Caco-2 (cell line): ENCODE measurements around the gene LCLAT1. TPM values are rescaled to one million over a fixed set of nuclear protein-coding genes. Genes with fewer than 3 reads are reported as not detected.

ENCODE experiments used
- BruUV-seq: library from RNA; stranded (reverse); fragments of 400-500 nt; replicated peaks from 2 replicates; lab custom pipeline; 2021; lab: Mats Ljungman, UMichigan
- CTCF ChIA-PET: fragments of 300-600 bp; sonication (Branson Sonifier 250); formaldehyde crosslinking; loops from one replicate; lab custom pipeline; 2022; ENCODE audit warnings: antibody characterized with exemption; lab: Charles Lee
- POLR2A ChIA-PET: fragments of 300-600 bp; sonication (Branson Sonifier 250); formaldehyde crosslinking; loops from one replicate; lab custom pipeline; 2022; ENCODE audit warnings: antibody characterized with exemption; lab: Charles Lee
- DNase-seq, 2 experiments: peaks; one replicate each; pipeline versions ENCODE4 v3.0.0 to v3.0.0-alpha.2; 2020 to 2022
- H3K27me3 ChIP-seq: replicated peaks from 2 replicates; pipeline ENCODE4 v1.6.0; 2011; ENCODE audit warnings: low read length; ENCODE audit not compliant: control insufficient read depth, insufficient read depth
- H3K36me3 ChIP-seq: 2 replicates; pipeline ENCODE4 v1.5.1; 2011; ENCODE audit warnings: low read length; ENCODE audit not compliant: control insufficient read depth, insufficient read depth
- H3K4me1 ChIP-seq: fragments of 250-450 bp; sonication (Bioruptor Pico); 2 replicates; pipeline ENCODE4 v1.5.1; 2020; ENCODE audit warnings: mild to moderate bottlenecking
- H3K4me3 ChIP-seq: 2 replicates; pipeline ENCODE4 v1.5.1; 2011; ENCODE audit warnings: low read depth, mild to moderate bottlenecking, control low read depth, low read length
- H3K9me3 ChIP-seq: fragments of 250-450 bp; sonication (Bioruptor Pico); 2 replicates; pipeline ENCODE4 v1.5.1; 2020; ENCODE audit warnings: mild to moderate bottlenecking, moderate library complexity
- H3K27ac Mint-ChIP-seq: one replicate; pipeline ENCODE4 v1.8.0; 2022; ENCODE audit warnings: mixed read lengths; ENCODE audit not compliant: unreplicated experiment
- H3K27me3 Mint-ChIP-seq: one replicate; pipeline ENCODE4 v1.8.0; 2022; ENCODE audit warnings: mixed read lengths; ENCODE audit not compliant: insufficient read depth, unreplicated experiment
- H3K36me3 Mint-ChIP-seq: one replicate; pipeline ENCODE4 v1.8.0; 2022; ENCODE audit warnings: mild to moderate bottlenecking, mixed read lengths; ENCODE audit not compliant: insufficient read depth, unreplicated experiment
- H3K4me1 Mint-ChIP-seq: one replicate; pipeline ENCODE4 v1.8.0; 2022; ENCODE audit warnings: low read depth, mixed read lengths; ENCODE audit not compliant: unreplicated experiment
- H3K4me3 Mint-ChIP-seq: one replicate; pipeline ENCODE4 v1.8.0; 2022; ENCODE audit warnings: mild to moderate bottlenecking, moderate library complexity, mixed read lengths; ENCODE audit not compliant: unreplicated experiment
- H3K9me3 Mint-ChIP-seq: one replicate; pipeline ENCODE4 v1.8.0; 2022; ENCODE audit warnings: mixed read lengths; ENCODE audit not compliant: unreplicated experiment
- CTCF ChIP-seq, 2 experiments: fragments of 200-600 bp in 1 of 2; IDR thresholded peaks; 1 replicate in 1 of 2; 2 replicates in 1 of 2; pipeline versions ENCODE4 v1.5.1 to v1.8.0; 2011 to 2022; ENCODE audit warnings: antibody characterized with exemption in 1 of 2, control low read depth in 1 of 2, inconsistent platforms in 1 of 2, low read depth in 1 of 2, low read length in 1 of 2, mild to moderate bottlenecking in 1 of 2, moderate library complexity in 1 of 2; ENCODE audit not compliant: insufficient read depth in 1 of 2, severe bottlenecking in 1 of 2, unreplicated experiment in 1 of 2
- intact Hi-C: fragments of 100-400 bp; cut with micrococcal nuclease; formaldehyde crosslinking; loops from one replicate; pipeline ENCODE4 v1.10.0; 2022; ENCODE audit not compliant: unreplicated experiment
- total RNA-seq: library from RNA; stranded (reverse); gene quantifications from 2 replicates; pipeline ENCODE4 v1.2.3, GENCODE V29; 2022

The LCLAT1 gene
- total RNA-seq, 1 experiment from 2014 or later: 52.2 TPM

- intact Hi-C loops: no loop called here
- no TSS peak for BruUV-seq
- ChIA-PET CTCF (no interaction called here), POLR2A (interaction anchor here (0.7 kb wide), 1 partner anchor 882 kb away, joined by 3 read pairs; no protein-coding TSS in a partner anchor)
- H3K36me3 Mint-ChIP-seq: no peaks in the 10 kb centered on the region
- H3K27me3 Mint-ChIP-seq: no peaks in the 10 kb centered on the region
- H3K4me3 Mint-ChIP-seq: no peak overlapping the region
- Histone ChIP-seq H3K9me3 (peaks cover 19% of the 10 kb centered on the region), H3K4me3 (no peak overlapping the region), H3K4me1 (no peaks in the 10 kb centered on the region), H3K27me3 (no peaks in the 10 kb centered on the region), H3K36me3 (no peaks in the 10 kb centered on the region)
- no peak for DNase-seq
- TF ChIP-seq CTCF (IDR thresholded peaks at IDR 0.05; ENCODE audit: insufficient read depth in 1 of 2, low read depth in 1 of 2, low read length in 1 of 2, severe bottlenecking in 1 of 2, unreplicated experiment in 1 of 2): no peak
- peaks cover 47% of the 10 kb centered on the region for H3K9me3 Mint-ChIP-seq
- no peaks in the 10 kb centered on the region for H3K4me1 Mint-ChIP-seq
- H3K27ac Mint-ChIP-seq: no peak overlapping the region
Observed at GRCh38 chr2:30670453-30670852, 223.4 kb downstream of the LCLAT1 start.

- ChIA-PET CTCF (no interaction called here), POLR2A (interaction anchor here (0.5 kb wide), 1 partner anchor 337 kb away, joined by 4 read pairs; no protein-coding TSS in a partner anchor)
- no peaks in the 10 kb centered on the region for H3K36me3 Mint-ChIP-seq
- H3K27ac Mint-ChIP-seq: no peak overlapping the region
- Histone ChIP-seq H3K9me3 (peaks cover 19% of the 10 kb centered on the region), H3K36me3 (no peaks in the 10 kb centered on the region), H3K27me3 (no peaks in the 10 kb centered on the region), H3K4me3 (no peak overlapping the region), H3K4me1 (no peaks in the 10 kb centered on the region)
- BruUV-seq: no TSS peak
- no peak for DNase-seq
- peaks cover 31% of the 10 kb centered on the region for H3K9me3 Mint-ChIP-seq
- TF ChIP-seq CTCF (IDR thresholded peaks at IDR 0.05; ENCODE audit: insufficient read depth in 1 of 2, low read depth in 1 of 2, low read length in 1 of 2, severe bottlenecking in 1 of 2, unreplicated experiment in 1 of 2): no peak
- H3K4me3 Mint-ChIP-seq: no peak overlapping the region
- no peaks in the 10 kb centered on the region for H3K27me3 Mint-ChIP-seq
- intact Hi-C loops: no loop called here
- no peaks in the 10 kb centered on the region for H3K4me1 Mint-ChIP-seq
Observed at GRCh38 chr2:30673127-30673526, 226.1 kb downstream of the LCLAT1 start.

DNA sequence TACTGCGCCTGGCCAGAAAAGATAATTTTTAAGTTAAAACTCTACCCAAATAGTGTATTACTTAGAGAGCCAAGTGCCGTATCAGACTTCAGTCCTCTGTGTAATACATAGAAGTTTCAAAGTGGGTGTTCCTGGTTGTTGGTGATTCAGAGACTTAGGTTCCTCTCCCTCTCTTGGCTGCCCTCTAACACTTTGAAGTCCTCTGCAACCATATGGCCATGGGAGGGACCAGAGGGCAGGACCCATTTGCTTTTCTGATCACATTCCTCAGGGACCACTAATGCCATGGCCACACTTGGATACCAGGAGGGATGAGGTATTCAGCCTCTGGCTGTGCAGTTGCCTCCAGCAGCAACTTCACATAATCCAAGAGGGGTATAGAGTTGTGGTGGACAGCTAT, 228.7 kb downstream of the LCLAT1 start:
- Mint-ChIP-seq H3K27me3 (no peaks in the 10 kb centered on the region), H3K4me1 (no peaks in the 10 kb centered on the region), H3K4me3 (no peak overlapping the region), H3K36me3 (no peaks in the 10 kb centered on the region), H3K27ac (no peak overlapping the region), H3K9me3 (peaks cover 5% of the 10 kb centered on the region)
- intact Hi-C loops: no loop called here
- no peaks in the 10 kb centered on the region for H3K27me3 ChIP-seq
- ChIA-PET CTCF (no interaction called here), POLR2A (no interaction called here)
- no peak for TF ChIP-seq CTCF (IDR thresholded peaks at IDR 0.05; ENCODE audit: insufficient read depth in 1 of 2, low read depth in 1 of 2, low read length in 1 of 2, severe bottlenecking in 1 of 2, unreplicated experiment in 1 of 2)
- H3K4me1 ChIP-seq: no peaks in the 10 kb centered on the region
- DNase-seq: no peak
- 0 out of 2 replicates have a peak, but pooled peaks cover 3% of the 10 kb centered on the region for H3K9me3 ChIP-seq
- no peaks in the 10 kb centered on the region for H3K36me3 ChIP-seq
- H3K4me3 ChIP-seq: no peak overlapping the region
- BruUV-seq: no TSS peak
